ENCODE results near the gene SRGAP1. TPM values are rescaled to one million over a fixed set of nuclear protein-coding genes. Genes with fewer than 3 reads are reported as not detected.

SRGAP1 gene
- total and polyA plus RNA-seq, 2 of the 4 experiments (the other 2 are of a cell fraction) = 10.0 to 10.2 TPM

- no peak for TF ChIP-seq ELK1 (IDR thresholded peaks at IDR 0.05; ENCODE audit: borderline replicate concordance, low read depth, low read length)
Observed at GRCh38 chr12:63955831-63956666, 111.5 kb downstream of the SRGAP1 start (continued).

- Histone ChIP-seq H3K23ac (ENCODE audit: low read depth, low read length) (peak overlapping the region; percentile 16; the same call in 1 of the 2 replicates), H2BK5ac (ENCODE audit: low read depth, low read length, poor library complexity, severe bottlenecking) (no peak overlapping the region), H3K56ac (ENCODE audit: extremely low read depth, insufficient read depth, low read length) (no peak overlapping the region), H3K27me3 (ENCODE audit: control insufficient read depth, insufficient read depth, low read length) (no peaks in the 10 kb centered on the region), H4K8ac (ENCODE audit: low read depth in 2 of 2, low read length in 2 of 2) (no peak overlapping the region), H3K27ac (ENCODE audit: insufficient read depth, low read length) (no peak overlapping the region), H4K5ac (ENCODE audit: low read depth, low read length) (no peak overlapping the region), H2AFZ (replicated peaks; ENCODE audit: low read length, poor library complexity) (no peak overlapping the region), H3K14ac (replicated peaks; ENCODE audit: low read depth, low read length) (no peak overlapping the region; the same call in 1 of the 2 replicates), H3K9me1 (ENCODE audit: insufficient read depth, low read length) (peaks cover 29% of the 10 kb centered on the region), H3K4me1 (ENCODE audit: control insufficient read depth, insufficient read depth, low read length) (peaks cover 24% of the 10 kb centered on the region), H3K4ac (ENCODE audit: low read depth, low read length) (no peak overlapping the region; the same call in 1 of the 2 replicates), H3K4me2 (ENCODE audit: low read depth, low read length) (no peak overlapping the region), H3K79me1 (ENCODE audit: low read depth in 1 of 2, low read length in 2 of 2) (peaks cover 28 to 71% of the 10 kb centered on the region in 2 experiments), H2BK20ac (ENCODE audit: low read depth, low read length) (no peak overlapping the region), H2AK5ac (ENCODE audit: low read depth, low read length) (peak overlapping the region; percentile 25; the same call in 1 of the 2 replicates), H3K36me3 (ENCODE audit: control insufficient read depth, insufficient read depth, low read length) (peaks cover 5% of the 10 kb centered on the region), H3K9ac (ENCODE audit: low read depth, low read length) (no peak overlapping the region), H3K9me3 (ENCODE audit: control insufficient read depth, insufficient read depth, low read length) (no peaks in the 10 kb centered on the region), H3K4me3 (ENCODE audit: insufficient read depth, low read depth, low read length) (no peak overlapping the region), H4K20me1 (ENCODE audit: insufficient read depth, low read length) (peaks cover 59% of the 10 kb centered on the region), H2AK9ac (replicated peaks; ENCODE audit: low read depth, low read length, poor library complexity) (no peak overlapping the region), H2BK15ac (ENCODE audit: low read depth, low read length) (no peak overlapping the region), H2BK120ac (ENCODE audit: low read depth, low read length) (no peak overlapping the region), H3K18ac (ENCODE audit: low read depth, low read length) (no peak overlapping the region), H4K91ac (ENCODE audit: insufficient read depth, low read depth, low read length) (no peak overlapping the region)
- no peak for ATAC-seq (ENCODE audit: low read depth)
- no peak for DNase-seq
- intact Hi-C loops (cut with micrococcal nuclease) = no loop called here
- in situ Hi-C loops (cut with MboI; ENCODE audit: low sequenced_read_pairs) = no loop called here
- CTCF ChIA-PET = no interaction called here
- no TSS peak for BruUV-seq (replicated peaks)
- WGBS, 2 experiments (ENCODE audit: extremely low coverage in 2 of 2, insufficient read length in 1 of 2) = no CpG with 5 or more reads among the region's 5 CpGs
- dilution Hi-C loops (cut with HindIII; ENCODE audit: low sequenced_read_pairs, unreplicated experiment) = no loop called here
- POLR2A ChIA-PET (ENCODE audit: unreplicated experiment) = no interaction called here
- no peak for TF ChIP-seq MXI1 (IDR thresholded peaks at IDR 0.05; ENCODE audit: borderline replicate concordance, low read depth, low read length)
- TF ChIP-seq MAFK (IDR thresholded peaks at IDR 0.05; ENCODE audit: low read depth, low read length) = no peak
- no peak for TF ChIP-seq BHLHE40 (IDR thresholded peaks at IDR 0.05; ENCODE audit: low read depth, low read length)
- TF ChIP-seq RCOR1 (IDR thresholded peaks at IDR 0.05; ENCODE audit: insufficient replicate concordance, low read length) = no peak
- TF ChIP-seq, protein P1, sequence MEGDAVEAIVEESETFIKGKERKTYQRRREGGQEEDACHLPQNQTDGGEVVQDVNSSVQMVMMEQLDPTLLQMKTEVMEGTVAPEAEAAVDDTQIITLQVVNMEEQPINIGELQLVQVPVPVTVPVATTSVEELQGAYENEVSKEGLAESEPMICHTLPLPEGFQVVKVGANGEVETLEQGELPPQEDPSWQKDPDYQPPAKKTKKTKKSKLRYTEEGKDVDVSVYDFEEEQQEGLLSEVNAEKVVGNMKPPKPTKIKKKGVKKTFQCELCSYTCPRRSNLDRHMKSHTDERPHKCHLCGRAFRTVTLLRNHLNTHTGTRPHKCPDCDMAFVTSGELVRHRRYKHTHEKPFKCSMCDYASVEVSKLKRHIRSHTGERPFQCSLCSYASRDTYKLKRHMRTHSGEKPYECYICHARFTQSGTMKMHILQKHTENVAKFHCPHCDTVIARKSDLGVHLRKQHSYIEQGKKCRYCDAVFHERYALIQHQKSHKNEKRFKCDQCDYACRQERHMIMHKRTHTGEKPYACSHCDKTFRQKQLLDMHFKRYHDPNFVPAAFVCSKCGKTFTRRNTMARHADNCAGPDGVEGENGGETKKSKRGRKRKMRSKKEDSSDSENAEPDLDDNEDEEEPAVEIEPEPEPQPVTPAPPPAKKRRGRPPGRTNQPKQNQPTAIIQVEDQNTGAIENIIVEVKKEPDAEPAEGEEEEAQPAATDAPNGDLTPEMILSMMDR (conservative IDR thresholded peaks at IDR 0.05; ENCODE audit: low read depth, low read length) = no peak
- no peak for TF ChIP-seq NFE2L2 (IDR thresholded peaks at IDR 0.05; ENCODE audit: low read depth, low read length)
- TF ChIP-seq RAD21 (IDR thresholded peaks at IDR 0.05; ENCODE audit: low read length) = no peak
- TF ChIP-seq RFX5 (IDR thresholded peaks at IDR 0.05; ENCODE audit: low read depth, low read length) = no peak
- no peak for TF ChIP-seq ELK1 (IDR thresholded peaks at IDR 0.05; ENCODE audit: borderline replicate concordance, low read depth, low read length)
- TF ChIP-seq CEBPB (IDR thresholded peaks at IDR 0.05; ENCODE audit: low read depth, low read length) = no peak
- TF ChIP-seq FOS (IDR thresholded peaks at IDR 0.05; ENCODE audit: low read depth, low read length) = no peak
- no peak for TF ChIP-seq CHD1 (IDR thresholded peaks at IDR 0.05; ENCODE audit: low read depth, low read length)
Observed at GRCh38 chr12:63957496-63957895, 113.0 kb downstream of the SRGAP1 start.
